Spleen (tissue), 3 donors: Measurements from ENCODE around the gene GAS7.
A peak's percentile ranks its signal among the peaks of the same experiment; 100 is the strongest.

Experiments used
- POLR2A ChIP-seq, 3 donors: fragments of 450-650 bp; IDR thresholded peaks; one replicate each; pipeline ENCODE4 v1.5.1; 2017; ENCODE audit warnings: antibody characterized with exemption in 3 of 3, mild to moderate bottlenecking in 1 of 3
- POLR2AphosphoS5 ChIP-seq, 3 donors: sonication (generic); formaldehyde crosslinking; IDR thresholded peaks; one replicate each; pipeline ENCODE4 v1.5.1; 2017; ENCODE audit warnings: antibody characterized with exemption in 3 of 3

GRCh38 chr17:9918352-9918751 lies 280.1 kb downstream of the GAS7 start:
- TF ChIP-seq POLR2A (IDR thresholded peaks at IDR 0.05) (no peak), POLR2AphosphoS5 (IDR thresholded peaks at IDR 0.05) (peak in 1 of 3 donors; percentile 21)
